MM.1S (cell line): ENCODE data around the gene AKAP9.
A peak's percentile ranks its signal among the peaks of the same experiment; 100 is the strongest.
"Not testable (repeated sequence)": the region's sequence is repeated elsewhere in the genome, so short reads cannot be mapped to it uniquely, and the experiment has no call there.

Source experiments
- DNase-seq: peaks from one replicate; pipeline ENCODE4 v3.0.0-alpha.2; 2015
- H2AFZ ChIP-seq: fragments of 300-600 bp; sonication (generic); 2 replicates; pipeline ENCODE4 v1.6.0; 2016; ENCODE audit warnings: antibody characterized with exemption, low read length
- H3F3A ChIP-seq: fragments of 300-600 bp; sonication (generic); 2 replicates; pipeline ENCODE4 v1.6.1; 2016; ENCODE audit warnings: mild to moderate bottlenecking, antibody characterized with exemption, low read length, moderate library complexity, mixed read lengths; ENCODE audit not compliant: insufficient read depth
- H3K27ac ChIP-seq: fragments of 300-600 bp; sonication (generic); 2 replicates; pipeline ENCODE4 v1.5.1; 2016; ENCODE audit warnings: mild to moderate bottlenecking, low read length
- H3K27me3 ChIP-seq: fragments of 300-600 bp; sonication (generic); replicated peaks from 2 replicates; pipeline ENCODE4 v1.6.0; 2016; ENCODE audit warnings: low read length; ENCODE audit not compliant: insufficient read depth
- H3K36me3 ChIP-seq: fragments of 300-600 bp; sonication (generic); replicated peaks from 2 replicates; pipeline ENCODE4 v1.6.1; 2016; ENCODE audit warnings: mild to moderate bottlenecking, low read length, mixed read lengths; ENCODE audit not compliant: insufficient read depth
- H3K4me1 ChIP-seq: fragments of 300-600 bp; sonication (generic); 2 replicates; pipeline ENCODE4 v1.6.1; 2016; ENCODE audit warnings: low read length, mixed read lengths
- H3K4me2 ChIP-seq: fragments of 300-600 bp; sonication (generic); 2 replicates; pipeline ENCODE4 v1.6.0; 2016; ENCODE audit warnings: low read depth, low read length
- H3K4me3 ChIP-seq: fragments of 300-600 bp; sonication (generic); 2 replicates; pipeline ENCODE4 v1.5.1; 2016; ENCODE audit warnings: low read length, mixed read lengths
- H3K79me2 ChIP-seq: fragments of 300-600 bp; sonication (generic); 2 replicates; pipeline ENCODE4 v1.6.1; 2016; ENCODE audit warnings: mixed run types, low read length, mixed read lengths
- H3K9ac ChIP-seq: fragments of 300-600 bp; sonication (generic); 2 replicates; pipeline ENCODE4 v1.6.1; 2016; ENCODE audit warnings: low read length, mixed read lengths
- H3K9me2 ChIP-seq: fragments of 300-600 bp; sonication (generic); replicated peaks from 2 replicates; pipeline ENCODE4 v1.6.1; 2016; ENCODE audit warnings: mild to moderate bottlenecking, low read length, mixed read lengths; ENCODE audit not compliant: insufficient read depth
- H3K9me3 ChIP-seq: fragments of 300-600 bp; sonication (generic); replicated peaks from 2 replicates; pipeline ENCODE4 v1.6.1; 2016; ENCODE audit warnings: mild to moderate bottlenecking, low read length, mixed read lengths; ENCODE audit not compliant: insufficient read depth
- H4K20me1 ChIP-seq: fragments of 300-600 bp; sonication (generic); 2 replicates; pipeline ENCODE4 v1.6.1; 2016; ENCODE audit warnings: mild to moderate bottlenecking, low read length, moderate library complexity, mixed read lengths; ENCODE audit not compliant: insufficient read depth
- CTCF ChIP-seq: fragments of 300-600 bp; sonication (generic); IDR thresholded peaks from 2 replicates; pipeline ENCODE4 v1.5.1; 2016; ENCODE audit warnings: antibody characterized with exemption, low read length, mixed read lengths
- EZH2 ChIP-seq: fragments of 300-600 bp; sonication (generic); optimal IDR thresholded peaks from 2 replicates; pipeline ENCODE3; 2017; ENCODE audit warnings: low read depth, mild to moderate bottlenecking, antibody characterized with exemption, low read length, mixed read lengths
- EZH2phosphoT487 ChIP-seq: fragments of 300-600 bp; sonication (generic); IDR thresholded peaks from 2 replicates; pipeline ENCODE4 v1.6.1; 2018; ENCODE audit warnings: antibody characterized with exemption, low read length

Gene AKAP9

DNA sequence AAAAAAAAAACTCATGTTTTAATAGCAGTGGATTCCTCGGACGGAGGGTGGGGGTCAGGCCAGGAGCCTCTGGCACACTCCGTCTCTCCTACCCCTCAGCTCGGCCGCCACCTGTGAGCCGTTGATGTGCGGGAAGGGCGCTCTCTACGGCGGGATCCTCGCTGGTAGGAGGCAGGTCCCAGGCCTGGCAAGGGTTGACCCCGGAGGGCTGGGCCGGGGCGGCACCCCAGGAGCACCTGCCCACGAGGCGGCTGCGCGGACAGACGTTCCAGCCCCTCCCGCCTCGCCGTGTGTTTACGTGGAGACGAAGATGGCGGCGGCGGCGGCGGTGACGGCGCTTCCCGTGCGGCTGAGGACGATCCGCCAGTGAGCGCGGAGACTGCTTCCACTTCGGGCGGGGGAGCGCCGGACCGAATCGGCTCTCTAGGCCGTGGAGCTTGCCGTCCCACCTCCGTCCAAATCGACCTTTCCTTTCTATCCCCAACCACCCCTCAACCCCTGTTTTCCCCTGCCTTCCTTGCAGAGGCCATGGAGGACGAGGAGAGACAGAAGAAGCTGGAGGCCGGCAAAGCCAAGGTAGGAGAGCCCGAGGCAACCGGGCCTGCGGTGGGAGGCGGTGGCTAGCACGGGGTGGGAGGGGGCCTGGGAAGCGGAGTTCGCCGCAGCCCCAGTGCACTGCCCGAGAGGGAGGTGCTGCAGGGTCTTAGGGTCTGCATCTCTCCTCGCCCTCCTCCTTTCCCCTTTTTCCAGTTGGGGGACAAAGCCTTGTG, at the start of gene AKAP9:
TSS of gene AKAP9 (plus strand) at position 291 of the 770 bp plus-strand sequence. CDS start at position 529, 238 bp downstream.
- H3K4me3 ChIP-seq, result peak within 1 kb of the TSS; percentile 73
- peak within 1 kb of the TSS; percentile 88 for H3K4me2 ChIP-seq
- H3K4me1 ChIP-seq, result peaks cover 10% of the 10 kb centered on the region; the same call in 1 of the 2 replicates
- no peak for TF ChIP-seq EZH2
- no peak for TF ChIP-seq CTCF
- TF ChIP-seq EZH2phosphoT487, result no peak
- peak within 1 kb of the TSS; percentile 91 for H3K9ac ChIP-seq
- peak; percentile 91 for DNase-seq
- H3K27me3 ChIP-seq, result no peaks in the 10 kb centered on the region
- H3K9me2 ChIP-seq, result no peaks in the 10 kb centered on the region
- H3K27ac ChIP-seq, result peak within 1 kb of the TSS; percentile 84
- no peaks in the 10 kb centered on the region for H3K36me3 ChIP-seq
- peaks cover 49% of the 10 kb centered on the region for H3K79me2 ChIP-seq
- H3K9me3 ChIP-seq, result no peaks in the 10 kb centered on the region
- H4K20me1 ChIP-seq, result no peaks in the 10 kb centered on the region; the same call in 1 of the 2 replicates
- H2AFZ ChIP-seq, result peak within 1 kb of the TSS; percentile 64
- peaks cover 7% of the 10 kb centered on the region; the same call in 1 of the 2 replicates for H3F3A ChIP-seq

GRCh38 chr7:91892099-91892705, 48.5 kb upstream of the AKAP9 start:
- H3K4me1 ChIP-seq, result no peaks in the 10 kb centered on the region
- no peak overlapping the region for H3K4me3 ChIP-seq
- no peak overlapping the region for H2AFZ ChIP-seq
- H3K27ac ChIP-seq, result no peak overlapping the region
- DNase-seq, result no peak
- H3K4me2 ChIP-seq, result no peak overlapping the region
- no peak overlapping the region for H3K9ac ChIP-seq
- no peaks in the 10 kb centered on the region for H3K36me3 ChIP-seq
- no peak for TF ChIP-seq EZH2phosphoT487
- TF ChIP-seq CTCF, result no peak
- no peak for TF ChIP-seq EZH2
- no peaks in the 10 kb centered on the region for H3K79me2 ChIP-seq
- no peaks in the 10 kb centered on the region for H3K9me2 ChIP-seq
- H3K9me3 ChIP-seq, result no peaks in the 10 kb centered on the region
- no peaks in the 10 kb centered on the region for H3F3A ChIP-seq
- H3K27me3 ChIP-seq, result no peaks in the 10 kb centered on the region
- no peaks in the 10 kb centered on the region for H4K20me1 ChIP-seq

GRCh38 chr7:91892821-91893340, 47.8 kb upstream of the AKAP9 start:
- Histone ChIP-seq H3F3A (no peaks in the 10 kb centered on the region), H3K9me3 (no peaks in the 10 kb centered on the region), H3K27ac (no peak overlapping the region), H3K4me3 (no peak overlapping the region), H3K36me3 (no peaks in the 10 kb centered on the region), H3K9ac (no peak overlapping the region), H3K4me1 (no peaks in the 10 kb centered on the region), H2AFZ (no peak overlapping the region), H3K9me2 (no peaks in the 10 kb centered on the region), H3K27me3 (no peaks in the 10 kb centered on the region), H3K4me2 (no peak overlapping the region), H4K20me1 (no peaks in the 10 kb centered on the region), H3K79me2 (no peaks in the 10 kb centered on the region)
- TF ChIP-seq EZH2phosphoT487, result no peak
- TF ChIP-seq EZH2, result no peak
- no peak for TF ChIP-seq CTCF
- DNase-seq, result no peak

DNA sequence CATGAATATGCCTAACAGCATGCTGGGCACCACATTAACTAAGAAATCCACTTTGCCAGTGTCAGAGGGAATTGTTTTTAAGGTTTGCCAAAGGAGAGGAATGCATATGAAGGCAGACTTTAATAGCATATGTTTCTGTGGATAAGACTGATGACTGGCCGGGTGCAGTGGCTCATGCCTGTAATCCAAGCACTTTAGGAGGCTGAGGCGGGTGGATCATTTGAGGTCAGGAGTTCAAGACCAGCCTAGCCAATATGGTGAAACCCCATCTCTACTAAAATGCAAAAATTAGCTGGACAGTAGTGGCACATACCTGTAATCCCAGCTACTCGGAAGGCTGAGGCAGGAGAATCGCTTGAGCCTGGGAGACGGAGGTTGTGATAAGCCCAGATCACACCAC, 47.0 kb upstream of the AKAP9 start:
- not testable (repeated sequence) for H3K27ac ChIP-seq, H3K9me2 ChIP-seq, H4K20me1 ChIP-seq, H3K36me3 ChIP-seq, H3K4me3 ChIP-seq, H3K9me3 ChIP-seq, DNase-seq, H3K79me2 ChIP-seq, H2AFZ ChIP-seq, H3K4me2 ChIP-seq, H3K27me3 ChIP-seq, H3F3A ChIP-seq, H3K4me1 ChIP-seq, H3K9ac ChIP-seq
